Sigmoid colon (tissue), 3 donors: ENCODE data around the gene ARID5B.

Experiments used
- CTCF ChIP-seq, 4 experiments: fragments of 450-650 bp in 3 of 4; fragments of 200-600 bp in 1 of 4; IDR thresholded peaks; one replicate each; pipeline ENCODE4 v1.5.1; 2016 to 2019; ENCODE audit warnings: antibody characterized with exemption in 4 of 4, mild to moderate bottlenecking in 3 of 4, moderate library complexity in 2 of 4
- POLR2A ChIP-seq, 2 donors: fragments of 450-650 bp; IDR thresholded peaks; one replicate each; pipeline ENCODE4 v1.6.1; 2016; ENCODE audit warnings: antibody characterized with exemption in 2 of 2, mild to moderate bottlenecking in 2 of 2, moderate library complexity in 2 of 2

DNA sequence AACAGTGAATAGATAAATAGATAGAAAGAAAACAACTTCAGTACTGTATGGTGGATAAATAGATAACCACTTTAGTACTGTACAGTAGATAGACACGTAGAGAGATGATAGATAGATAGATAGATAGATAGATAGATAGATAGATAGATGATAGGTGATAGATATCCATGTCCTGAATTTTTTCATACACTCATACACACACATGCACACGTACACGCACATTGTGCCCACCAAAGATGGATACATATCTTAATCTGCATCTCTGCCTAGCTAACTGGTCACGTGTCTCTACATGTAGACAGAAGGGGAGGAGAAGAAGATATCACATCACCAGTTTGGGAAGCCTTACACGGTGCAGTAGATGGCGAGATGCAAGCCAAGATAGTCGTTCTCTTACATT, 99.2 kb downstream of the ARID5B start:
- TF ChIP-seq CTCF (IDR thresholded peaks at IDR 0.05) (no peak), POLR2A (IDR thresholded peaks at IDR 0.05) (no peak)
